A549 (cell line): Measurements from ENCODE around the gene XPOT.

ENCODE experiments used
- CEBPB ChIP-seq, 2 experiments: fragments of >200 bp in 1 of 2; sonication (Bioruptor Twin) in 1 of 2; formaldehyde crosslinking in 1 of 2; IDR thresholded peaks; 2 replicates each; pipeline ENCODE4 v1.6.1; 2012 to 2016
- CTCF ChIP-seq: fragments of >200 bp; sonication (Bioruptor Twin); formaldehyde crosslinking; IDR thresholded peaks from 3 replicates; pipeline ENCODE4 v1.5.1; 2016
- ELK1 ChIP-seq: fragments of 150-350 bp; IDR thresholded peaks from 2 replicates; pipeline ENCODE4 v1.6.1; 2014; ENCODE audit warnings: low read depth, mild to moderate bottlenecking, low read length
- HDAC2 ChIP-seq: fragments of 200-600 bp; sonication (generic); IDR thresholded peaks from 2 replicates; pipeline ENCODE4 v1.6.1; 2016
- MYC ChIP-seq: IDR thresholded peaks from 2 replicates; pipeline ENCODE4 v1.6.1; 2012; ENCODE audit warnings: mild to moderate bottlenecking, inconsistent platforms, low read length, improper control_type of control experiment, borderline replicate concordance
- NR3C1 ChIP-seq: fragments of >200 bp; sonication (Bioruptor Twin); formaldehyde crosslinking; IDR thresholded peaks from 3 replicates; pipeline ENCODE4 v1.6.1; 2017
- PBX3 ChIP-seq: IDR thresholded peaks from 2 replicates; pipeline ENCODE4 v1.6.1; 2012
- PHF8 ChIP-seq: fragments of 200-600 bp; sonication (generic); IDR thresholded peaks from 2 replicates; pipeline ENCODE4 v1.6.1; 2016; ENCODE audit warnings: low read depth, mild to moderate bottlenecking, antibody characterized with exemption, moderate library complexity, borderline replicate concordance
- POLR2A ChIP-seq: IDR thresholded peaks from 2 replicates; pipeline ENCODE4 v1.6.1; 2012; ENCODE audit warnings: mild to moderate bottlenecking, low read length
- RARB ChIP-seq: fragments of 250-450 bp; sonication (Bioruptor Pico); IDR thresholded peaks from 2 replicates; pipeline ENCODE4 v1.8.0; 2021; ENCODE audit warnings: mild to moderate bottlenecking, moderate library complexity
- REST ChIP-seq: fragments of 200-600 bp; sonication (generic); IDR thresholded peaks from 2 replicates; pipeline ENCODE4 v1.6.1; 2016; ENCODE audit warnings: antibody characterized with exemption, mild to moderate bottlenecking, moderate library complexity
- RFX5 ChIP-seq: fragments of 450-650 bp; IDR thresholded peaks from 2 replicates; pipeline ENCODE4 v1.7.1; 2014; ENCODE audit warnings: antibody characterized with exemption, mild to moderate bottlenecking, moderate library complexity
- SREBF2 ChIP-seq: fragments of 450-650 bp; IDR thresholded peaks from 2 replicates; pipeline ENCODE4 v1.6.1; 2014; ENCODE audit warnings: mild to moderate bottlenecking, moderate library complexity
- ZNF302 ChIP-seq: fragments of 250-450 bp; sonication (Bioruptor Pico); IDR thresholded peaks from 2 replicates; pipeline ENCODE4 v1.9.0; 2021; ENCODE audit warnings: inconsistent platforms, mild to moderate bottlenecking, moderate library complexity

- TF ChIP-seq POLR2A (no peak), PHF8 (no peak), REST (no peak), CTCF (no peak), NR3C1 (no peak), ELK1 (no peak), RFX5 (no peak), ZNF302 (CRISPR knock-in tag) (no peak), PBX3 (no peak), HDAC2 (no peak), SREBF2 (no peak), CEBPB (IDR thresholded peaks at IDR 0.05) (no peak), RARB (CRISPR knock-in tag) (no peak), MYC (no peak)
Measured at GRCh38 chr12:64430886-64431285, 26.7 kb downstream of the XPOT start.
